ENCODE measurements around the gene ATP11C. TPM values are rescaled to one million over a fixed set of nuclear protein-coding genes. Genes with fewer than 3 reads are reported as not detected.

ATP11C gene
- total and polyA plus RNA-seq, 4 donors: 2.6 to 23.5 (median 10.0) TPM

- Histone ChIP-seq H3K9ac (ENCODE audit: insufficient read depth in 1 of 2, low read length in 2 of 2) (no peak overlapping the region), H3K9me3 (ENCODE audit: control insufficient read depth in 4 of 4, insufficient read depth in 3 of 4, low read length in 3 of 4) (no peaks in the 10 kb centered on the region), H3K4me1 (ENCODE audit: control insufficient read depth in 5 of 5, insufficient read depth in 5 of 5, low read length in 5 of 5) (peaks cover 0 to 7% (median 2%) of the 10 kb centered on the region in 5 donors), H3K36me3 (ENCODE audit: control insufficient read depth in 4 of 4, insufficient read depth in 4 of 4, low read length in 4 of 4) (no peaks in the 10 kb centered on the region), H3K27me3 (ENCODE audit: control insufficient read depth in 3 of 3, insufficient read depth in 3 of 3, low read length in 2 of 3) (peaks cover 0 to 6% (median 4%) of the 10 kb centered on the region in 3 donors), H3K4me3 (no peak overlapping the region), H3K27ac (ENCODE audit: low read depth in 1 of 2, low read length in 1 of 2) (no peak overlapping the region)
- 71 to 81% methylated on average over 1 of the region's 1 CpG for WGBS, 2 donors
- DNase-seq (no peak), ATAC-seq (ENCODE audit: insufficient read depth, low FRiP score) (no peak)
- TF ChIP-seq, protein P1, sequence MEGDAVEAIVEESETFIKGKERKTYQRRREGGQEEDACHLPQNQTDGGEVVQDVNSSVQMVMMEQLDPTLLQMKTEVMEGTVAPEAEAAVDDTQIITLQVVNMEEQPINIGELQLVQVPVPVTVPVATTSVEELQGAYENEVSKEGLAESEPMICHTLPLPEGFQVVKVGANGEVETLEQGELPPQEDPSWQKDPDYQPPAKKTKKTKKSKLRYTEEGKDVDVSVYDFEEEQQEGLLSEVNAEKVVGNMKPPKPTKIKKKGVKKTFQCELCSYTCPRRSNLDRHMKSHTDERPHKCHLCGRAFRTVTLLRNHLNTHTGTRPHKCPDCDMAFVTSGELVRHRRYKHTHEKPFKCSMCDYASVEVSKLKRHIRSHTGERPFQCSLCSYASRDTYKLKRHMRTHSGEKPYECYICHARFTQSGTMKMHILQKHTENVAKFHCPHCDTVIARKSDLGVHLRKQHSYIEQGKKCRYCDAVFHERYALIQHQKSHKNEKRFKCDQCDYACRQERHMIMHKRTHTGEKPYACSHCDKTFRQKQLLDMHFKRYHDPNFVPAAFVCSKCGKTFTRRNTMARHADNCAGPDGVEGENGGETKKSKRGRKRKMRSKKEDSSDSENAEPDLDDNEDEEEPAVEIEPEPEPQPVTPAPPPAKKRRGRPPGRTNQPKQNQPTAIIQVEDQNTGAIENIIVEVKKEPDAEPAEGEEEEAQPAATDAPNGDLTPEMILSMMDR (IDR thresholded peaks at IDR 0.05; ENCODE audit: control extremely low read depth, extremely low read depth): no peak
Observed at GRCh38 chrX:139828033-139828432, 104.8 kb downstream of the ATP11C start.

GRCh38 chrX:139826065-139827044 is 106.5 kb downstream of the ATP11C start:
- no peaks in the 10 kb centered on the region for H3K36me3 ChIP-seq (ENCODE audit: control insufficient read depth in 4 of 4, insufficient read depth in 4 of 4, low read length in 4 of 4)
- WGBS, 2 donors: 38 to 46% methylated on average over 8 of the region's 8 CpGs
- peaks cover 0 to 4% (median 4%) of the 10 kb centered on the region in 3 donors for H3K27me3 ChIP-seq (ENCODE audit: control insufficient read depth in 3 of 3, insufficient read depth in 3 of 3, low read length in 2 of 3)
- no peak for ATAC-seq (ENCODE audit: insufficient read depth, low FRiP score)
- H3K27ac ChIP-seq (ENCODE audit: low read depth in 1 of 2, low read length in 1 of 2): no peak overlapping the region
- H3K4me3 ChIP-seq: no peak overlapping the region
- peak in 1 of 3 donors; percentile 32 for DNase-seq
- no peaks in the 10 kb centered on the region for H3K9me3 ChIP-seq (ENCODE audit: control insufficient read depth in 4 of 4, insufficient read depth in 3 of 4, low read length in 3 of 4)
- no peak overlapping the region for H3K9ac ChIP-seq (ENCODE audit: insufficient read depth in 1 of 2, low read length in 2 of 2)
- TF ChIP-seq, protein P1 (IDR thresholded peaks at IDR 0.05; ENCODE audit: control extremely low read depth, extremely low read depth): no peak
- H3K4me1 ChIP-seq (ENCODE audit: control insufficient read depth in 5 of 5, insufficient read depth in 5 of 5, low read length in 5 of 5): peaks cover 0 to 5% (median 0%) of the 10 kb centered on the region in 5 donors

GRCh38 chrX:139825618-139826017 is 107.2 kb downstream of the ATP11C start:
- 72 to 79% methylated on average over 3 of the region's 3 CpGs for WGBS, 2 donors
- Histone ChIP-seq H3K27me3 (ENCODE audit: control insufficient read depth in 3 of 3, insufficient read depth in 3 of 3, low read length in 2 of 3) (peaks cover 0 to 4% (median 4%) of the 10 kb centered on the region in 3 donors), H3K9ac (ENCODE audit: insufficient read depth in 1 of 2, low read length in 2 of 2) (no peak overlapping the region), H3K4me1 (ENCODE audit: control insufficient read depth in 5 of 5, insufficient read depth in 5 of 5, low read length in 5 of 5) (peaks cover 0 to 5% (median 0%) of the 10 kb centered on the region in 5 donors), H3K27ac (ENCODE audit: low read depth in 1 of 2, low read length in 1 of 2) (no peak overlapping the region), H3K4me3 (no peak overlapping the region), H3K36me3 (ENCODE audit: control insufficient read depth in 4 of 4, insufficient read depth in 4 of 4, low read length in 4 of 4) (no peaks in the 10 kb centered on the region), H3K9me3 (ENCODE audit: control insufficient read depth in 4 of 4, insufficient read depth in 3 of 4, low read length in 3 of 4) (no peaks in the 10 kb centered on the region)
- TF ChIP-seq, protein P1 (IDR thresholded peaks at IDR 0.05; ENCODE audit: control extremely low read depth, extremely low read depth): no peak
- ATAC-seq (ENCODE audit: insufficient read depth, low FRiP score): no peak
- no peak for DNase-seq

All from lung (tissue), 12 donors.